Cardiac septum (tissue), 1 donor: ENCODE measurements around the gene UNC5CL. TPM values are rescaled to one million over a fixed set of nuclear protein-coding genes. Genes with fewer than 3 reads are reported as not detected.
"Not testable (repeated sequence)": the region's sequence is repeated elsewhere in the genome, so short reads cannot be mapped to it uniquely, and the experiment has no call there.

ENCODE experiments used
- DNase-seq: peaks from one replicate; pipeline ENCODE4 v3.0.0-alpha.2; 2020; ENCODE audit warnings: low spot score
- intact Hi-C: fragments of 100-400 bp; cut with DNase I; formaldehyde crosslinking; loops from one replicate; pipeline ENCODE4 v1.14.0; 2022
- total RNA-seq: library from RNA; stranded (reverse); fragmentation: NEBNext Ultra II Directional; extraction: Animal tissue kit (Norgen Biotek cat#: 25700); gene quantifications from one replicate; pipeline ENCODE4 v1.2.1, GENCODE V29; 2021
- donor health status: DM: no; HTN: no; CAD: no.

Gene UNC5CL
- total RNA-seq, 1 donor from 2014 or later: 1.0 TPM

GRCh38 chr6:41017663-41018062 lies 21.4 kb downstream of the UNC5CL start:
- intact Hi-C loops: no loop called here
- DNase-seq: no peak

GRCh38 chr6:41015860-41016259 lies 23.2 kb downstream of the UNC5CL start:
- DNase-seq, intact Hi-C loops: not testable (repeated sequence)

- no peak for DNase-seq
- intact Hi-C loops: no loop called here
Observed at GRCh38 chr6:41014780-41015179, 24.2 kb downstream of the UNC5CL start.

GRCh38 chr6:41013466-41014153 lies 25.4 kb downstream of the UNC5CL start:
- intact Hi-C loops: no loop called here

GRCh38 chr6:41011673-41012072 lies 27.3 kb downstream of the UNC5CL start:
- DNase-seq: no peak
- intact Hi-C loops: no loop called here

More at GRCh38 chr6:41013466-41014153, 25.4 kb downstream of the UNC5CL start:
- DNase-seq: no peak

- DNase-seq: no peak
- intact Hi-C loops: no loop called here
Observed at GRCh38 chr6:41009669-41010068, 29.4 kb downstream of the UNC5CL start.

GRCh38 chr6:41008011-41008410 lies 31.0 kb downstream of the UNC5CL start:
- intact Hi-C loops: no loop called here
- no peak for DNase-seq

GRCh38 chr6:41006980-41007379 lies 32.0 kb downstream of the UNC5CL start:
- DNase-seq, intact Hi-C loops: not testable (repeated sequence)

- DNase-seq, intact Hi-C loops: not testable (repeated sequence)
Observed at GRCh38 chr6:41006217-41006616, 32.8 kb downstream of the UNC5CL start.

GRCh38 chr6:41002168-41002567 lies 36.9 kb downstream of the UNC5CL start:
- intact Hi-C loops: loop anchor here (5.0 kb wide), 1 partner anchor 65 kb away; no protein-coding TSS in a partner anchor
- DNase-seq: no peak

GRCh38 chr6:41000248-41000647 lies 38.8 kb downstream of the UNC5CL start:
- no peak for DNase-seq
- intact Hi-C loops: loop anchor here (5.0 kb wide), 1 partner anchor 67 kb away; no protein-coding TSS in a partner anchor

- intact Hi-C loops: loop anchor here (2.0 kb wide), 1 partner anchor 99 kb away; no protein-coding TSS in a partner anchor
- no peak for DNase-seq
Observed at GRCh38 chr6:40999569-40999968, 39.5 kb downstream of the UNC5CL start.

GRCh38 chr6:40998661-40999060 lies 40.4 kb downstream of the UNC5CL start:
- intact Hi-C loops: loop anchor here (2.0 kb wide), 1 partner anchor 98 kb away; no protein-coding TSS in a partner anchor
- DNase-seq: no peak

- no peak for DNase-seq
- intact Hi-C loops: loop anchor here (2.0 kb wide), 1 partner anchor 65 kb away; no protein-coding TSS in a partner anchor
Observed at GRCh38 chr6:40997234-40997957, 41.6 kb downstream of the UNC5CL start.

GRCh38 chr6:40996591-40997233 lies 42.3 kb downstream of the UNC5CL start:
- intact Hi-C loops: loop anchor here (2.0 kb wide), 1 partner anchor 64 kb away; no protein-coding TSS in a partner anchor
- DNase-seq: no peak

GRCh38 chr6:40992746-40993145 lies 46.3 kb downstream of the UNC5CL start:
- intact Hi-C loops: no loop called here
- no peak for DNase-seq

- no peak for DNase-seq
- intact Hi-C loops: no loop called here
Observed at GRCh38 chr6:40990301-40990700, 48.7 kb downstream of the UNC5CL start.

GRCh38 chr6:40989204-40990169 lies 49.5 kb downstream of the UNC5CL start:
- DNase-seq: no peak
- intact Hi-C loops: no loop called here

GRCh38 chr6:40988634-40989033 lies 50.4 kb downstream of the UNC5CL start:
- no peak for DNase-seq

More at GRCh38 chr6:40988634-40989033, 50.4 kb downstream of the UNC5CL start:
- intact Hi-C loops: no loop called here
